IMR-90 (cell line): ENCODE measurements around the gene USP40. TPM values are rescaled to one million over a fixed set of nuclear protein-coding genes. Genes with fewer than 3 reads are reported as not detected.

Source experiments
- ATAC-seq: fragments of 200-7000 bp; cut with Tn5 transposase; 2 replicates; pipeline ENCODE4 v1.9.1; 2020; ENCODE audit warnings: low read depth, mild to moderate bottlenecking, moderate library complexity
- BruUV-seq: library from RNA; stranded (reverse); fragments of 400-500 nt; replicated peaks from 2 replicates; lab custom pipeline; 2021; lab: Mats Ljungman, UMichigan
- CTCF ChIA-PET: fragments of 300-600 bp; formaldehyde crosslinking; extraction: SDS; loops from one replicate; lab custom pipeline; 2021; ENCODE audit warnings: antibody characterized with exemption; lab: Yijun Ruan, JAX
- POLR2A ChIA-PET: fragments of 300-600 bp; sonication (Branson Sonifier 250); formaldehyde crosslinking; loops from one replicate; lab custom pipeline; 2022; ENCODE audit warnings: antibody characterized with exemption; ENCODE audit not compliant: unreplicated experiment; lab: Charles Lee
- DNase-seq: peaks from one replicate; pipeline ENCODE4 v3.0.0; 2013
- H2AFZ ChIP-seq: replicated peaks from 2 replicates; pipeline ENCODE3; 2013; ENCODE audit warnings: low read length, mild to moderate bottlenecking; ENCODE audit not compliant: poor library complexity
- H2AK5ac ChIP-seq: 2 replicates; pipeline ENCODE4 v1.6.1; 2013; ENCODE audit warnings: low read depth, low read length, inconsistent platforms
- H2AK9ac ChIP-seq: replicated peaks from 2 replicates; pipeline ENCODE3; 2013; ENCODE audit warnings: mild to moderate bottlenecking, low read depth, low read length, moderate library complexity; ENCODE audit not compliant: poor library complexity
- H2BK120ac ChIP-seq: 2 replicates; pipeline ENCODE4 v1.6.1; 2013; ENCODE audit warnings: low read depth, low read length, inconsistent platforms
- H2BK15ac ChIP-seq: 3 replicates; pipeline ENCODE4 v1.6.1; 2013; ENCODE audit warnings: low read depth, low read length, inconsistent platforms
- H2BK20ac ChIP-seq: 2 replicates; pipeline ENCODE4 v1.6.1; 2013; ENCODE audit warnings: low read depth, mild to moderate bottlenecking, inconsistent platforms, low read length, moderate library complexity
- H2BK5ac ChIP-seq: 2 replicates; pipeline ENCODE4 v1.6.1; 2013; ENCODE audit warnings: mild to moderate bottlenecking, low read depth, low read length, inconsistent platforms; ENCODE audit not compliant: poor library complexity, severe bottlenecking
- H3K14ac ChIP-seq: replicated peaks from 2 replicates; pipeline ENCODE4 v1.6.1; 2013; ENCODE audit warnings: low read depth, low read length, inconsistent platforms
- H3K18ac ChIP-seq: 2 replicates; pipeline ENCODE4 v1.6.1; 2013; ENCODE audit warnings: low read depth, low read length, control low read depth
- H3K23ac ChIP-seq: 2 replicates; pipeline ENCODE4 v1.6.1; 2013; ENCODE audit warnings: low read depth, low read length, inconsistent platforms
- H3K27ac ChIP-seq: 2 replicates; pipeline ENCODE4 v1.5.1; 2013; ENCODE audit warnings: mild to moderate bottlenecking, control low read depth, low read length; ENCODE audit not compliant: insufficient read depth
- H3K27me3 ChIP-seq: 2 replicates; pipeline ENCODE4 v1.6.1; 2013; ENCODE audit warnings: low read length; ENCODE audit not compliant: control insufficient read depth, insufficient read depth
- H3K36me3 ChIP-seq: 2 replicates; pipeline ENCODE4 v1.6.1; 2013; ENCODE audit warnings: low read length, mixed read lengths; ENCODE audit not compliant: control insufficient read depth, insufficient read depth
- H3K4ac ChIP-seq: 2 replicates; pipeline ENCODE4 v1.6.1; 2013; ENCODE audit warnings: low read depth, low read length, inconsistent platforms
- H3K4me1 ChIP-seq: 2 replicates; pipeline ENCODE4 v1.6.1; 2013; ENCODE audit warnings: low read length, mixed read lengths; ENCODE audit not compliant: control insufficient read depth, insufficient read depth
- H3K4me2 ChIP-seq: 2 replicates; pipeline ENCODE4 v1.6.1; 2013; ENCODE audit warnings: low read depth, mild to moderate bottlenecking, control low read depth, low read length, moderate library complexity
- H3K4me3 ChIP-seq: 2 replicates; pipeline ENCODE4 v1.5.1; 2013; ENCODE audit warnings: low read depth, mild to moderate bottlenecking, control low read depth, low read length, moderate library complexity; ENCODE audit not compliant: insufficient read depth
- H3K56ac ChIP-seq: 2 replicates; pipeline ENCODE4 v1.6.1; 2013; ENCODE audit warnings: low read length, inconsistent platforms; ENCODE audit not compliant: insufficient read depth; ENCODE audit errors: extremely low read depth
- H3K79me1 ChIP-seq, 2 experiments: 2 replicates each; pipeline ENCODE4 v1.6.1; 2013; ENCODE audit warnings: low read length in 2 of 2, inconsistent platforms in 1 of 2, low read depth in 1 of 2
- H3K9ac ChIP-seq: 2 replicates; pipeline ENCODE4 v1.6.1; 2013; ENCODE audit warnings: low read depth, low read length, control low read depth
- H3K9me1 ChIP-seq: 2 replicates; pipeline ENCODE4 v1.6.1; 2013; ENCODE audit warnings: low read length, inconsistent platforms; ENCODE audit not compliant: insufficient read depth
- H3K9me3 ChIP-seq: 2 replicates; pipeline ENCODE4 v1.6.1; 2013; ENCODE audit warnings: low read length; ENCODE audit not compliant: control insufficient read depth, insufficient read depth
- H4K20me1 ChIP-seq: 2 replicates; pipeline ENCODE4 v1.6.1; 2013; ENCODE audit warnings: low read length, inconsistent platforms; ENCODE audit not compliant: insufficient read depth
- H4K5ac ChIP-seq: 2 replicates; pipeline ENCODE4 v1.6.1; 2013; ENCODE audit warnings: mild to moderate bottlenecking, low read depth, low read length, control low read depth
- H4K8ac ChIP-seq, 2 experiments: 2 replicates each; pipeline ENCODE4 v1.6.1; 2013; ENCODE audit warnings: low read depth in 2 of 2, low read length in 2 of 2, control low read depth in 1 of 2, inconsistent platforms in 1 of 2
- H4K91ac ChIP-seq: 2 replicates; pipeline ENCODE4 v1.6.1; 2013; ENCODE audit warnings: low read depth, low read length, inconsistent platforms; ENCODE audit not compliant: insufficient read depth
- CEBPB ChIP-seq: IDR thresholded peaks from 2 replicates; pipeline ENCODE4 v1.6.1; 2012; ENCODE audit warnings: low read depth, low read length, improper control_type of control experiment
- POLR2A ChIP-seq: IDR thresholded peaks from 2 replicates; pipeline ENCODE4 v1.6.1; 2012; ENCODE audit warnings: mild to moderate bottlenecking, low read depth, low read length
- RFX5 ChIP-seq: IDR thresholded peaks from 2 replicates; pipeline ENCODE4 v1.8.0; 2012; ENCODE audit warnings: low read depth, mild to moderate bottlenecking, low read length, moderate library complexity
- whole genome bisulfite sequencing, 2 experiments: methylation state at CpG; one replicate each; pipeline versions ENCODE4 v1.1.5 to v1.1.7; 2013; ENCODE audit warnings: missing lambda C conversion rate in 2 of 2; ENCODE audit not compliant: insufficient read length in 1 of 2; ENCODE audit errors: extremely low coverage in 2 of 2; 5-methylcytosine and 5-hydroxymethylcytosine counted together
- dilution Hi-C: fragments of 300-500 bp; cut with HindIII; formaldehyde crosslinking; loops from one replicate; pipeline ENCODE4 v1.14.3; 2018; ENCODE audit warnings: low sequenced_read_pairs; ENCODE audit not compliant: unreplicated experiment
- in situ Hi-C: fragments of 300-500 bp; cut with MboI; formaldehyde crosslinking; loops from 3 replicates; pipeline ENCODE4 v1.14.3; 2019; ENCODE audit warnings: low sequenced_read_pairs, inconsistent platforms, mixed read lengths
- intact Hi-C: fragments of 100-400 bp; cut with micrococcal nuclease; formaldehyde crosslinking; loops from 2 replicates; pipeline ENCODE4 v1.10.0; 2022
- polyA plus RNA-seq, 3 experiments: library from polyadenylated mRNA; depleted of rRNA; stranded (reverse); fragments of >200 nt; gene quantifications; 2 replicates each; pipeline ENCODE4 v1.2.3, GENCODE V29; 2012; ENCODE audit warnings: low replicate concordance in 1 of 3
- total RNA-seq: library from RNA; depleted of rRNA; stranded (reverse); fragments of >200 nt; gene quantifications from 2 replicates; pipeline ENCODE4 v1.2.3, GENCODE V29; 2012

Gene USP40
- total and polyA plus RNA-seq, 2 of the 4 experiments (the other 2 are of a cell fraction): 30.1 to 30.8 TPM

DNA sequence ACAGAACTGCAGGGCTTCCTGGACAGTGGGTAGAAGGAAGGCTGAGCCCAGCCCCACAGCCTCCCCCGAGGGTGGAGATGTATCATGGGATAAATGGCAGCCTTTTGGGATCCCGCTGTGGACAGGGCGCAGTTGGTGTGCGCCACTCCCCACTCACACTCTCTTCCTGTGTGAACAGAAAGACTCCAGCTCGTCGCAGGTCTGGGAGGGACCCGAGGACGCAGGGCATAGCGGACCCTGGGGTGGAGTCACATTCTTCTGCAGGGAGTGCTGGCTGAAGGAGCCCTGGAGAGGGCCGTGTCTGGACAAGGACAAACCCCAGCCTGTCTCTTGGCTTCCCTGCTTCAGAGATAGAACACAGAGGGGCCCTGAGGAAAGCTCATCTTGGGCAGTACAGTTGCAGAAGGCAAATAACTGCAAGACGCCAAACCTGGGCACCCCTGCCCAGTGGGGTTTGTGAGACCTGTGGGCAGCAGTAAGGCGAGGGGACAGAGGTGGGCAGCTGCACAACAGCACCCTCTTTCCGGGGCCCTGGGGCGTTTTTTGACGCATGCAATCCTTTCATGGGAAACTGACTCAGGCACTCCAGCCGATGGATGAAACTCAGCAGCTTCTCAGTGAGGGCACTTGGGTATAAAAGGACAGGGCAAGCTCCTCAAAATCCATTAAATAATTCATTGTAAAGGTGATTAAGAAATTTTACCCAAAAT lies 101.9 kb downstream of the USP40 start:
- H3K79me1 ChIP-seq: no peaks in the 10 kb centered on the region
- no peak overlapping the region for H4K5ac ChIP-seq
- in situ Hi-C loops (loop anchor here (25.0 kb wide), 1 partner anchor 373 kb away; no protein-coding TSS in a partner anchor), intact Hi-C loops (no loop called here), dilution Hi-C loops (no loop called here)
- H3K36me3 ChIP-seq: peaks cover 50% of the 10 kb centered on the region
- no peak overlapping the region for H3K9ac ChIP-seq
- no peak overlapping the region for H2AK5ac ChIP-seq
- TF ChIP-seq CEBPB (no peak), RFX5 (no peak), POLR2A (no peak)
- H4K8ac ChIP-seq: no peak overlapping the region
- H2BK120ac ChIP-seq: no peak overlapping the region
- no peaks in the 10 kb centered on the region for H4K20me1 ChIP-seq
- WGBS, 2 experiments: 100% methylated on average over 2 of the region's 16 CpGs; no CpG with 5 or more reads in 1 of the 2 experiments
- ChIA-PET POLR2A (no interaction called here), CTCF (no interaction called here)
- no peak overlapping the region for H2BK15ac ChIP-seq
- H3K23ac ChIP-seq: no peak overlapping the region
- no peak overlapping the region for H3K4me3 ChIP-seq
- no peak overlapping the region for H3K56ac ChIP-seq
- H3K4me2 ChIP-seq: no peak overlapping the region
- H3K18ac ChIP-seq: no peak overlapping the region
- no TSS peak for BruUV-seq
- H3K9me1 ChIP-seq: no peaks in the 10 kb centered on the region
- H3K27ac ChIP-seq: no peak overlapping the region
- ATAC-seq (no peak), DNase-seq (no peak)
- H4K91ac ChIP-seq: no peak overlapping the region
- H3K9me3 ChIP-seq: no peaks in the 10 kb centered on the region
- no peaks in the 10 kb centered on the region for H3K27me3 ChIP-seq
- H3K4ac ChIP-seq: no peak overlapping the region
- no peak overlapping the region for H3K14ac ChIP-seq
- H2AFZ ChIP-seq: no peak overlapping the region
- H3K4me1 ChIP-seq: no peaks in the 10 kb centered on the region
- H2BK20ac ChIP-seq: no peak overlapping the region
- no peak overlapping the region for H2BK5ac ChIP-seq
- no peak overlapping the region for H2AK9ac ChIP-seq
